GM21381 (cell line): Measurements from ENCODE around the gene NOTUM.
"Not testable (repeated sequence)": the region's sequence is repeated elsewhere in the genome, so short reads cannot be mapped to it uniquely, and the experiment has no call there.

Source experiments
- ATAC-seq: cut with Tn5 transposase; IDR thresholded peaks from one replicate; pipeline ENCODE4 v1.9.1; 2021; ENCODE audit warnings: mild to moderate bottlenecking, moderate library complexity; ENCODE audit not compliant: unreplicated experiment

The NOTUM gene

GRCh38 chr17:81958633-81959342, 2.2 kb downstream of the NOTUM start:
- ATAC-seq, result no peak

- no peak for ATAC-seq
Observed at GRCh38 chr17:81957691-81958432, 3.1 kb downstream of the NOTUM start.

- no peak for ATAC-seq
Observed at GRCh38 chr17:81956607-81957589, 4.1 kb downstream of the NOTUM start.

DNA sequence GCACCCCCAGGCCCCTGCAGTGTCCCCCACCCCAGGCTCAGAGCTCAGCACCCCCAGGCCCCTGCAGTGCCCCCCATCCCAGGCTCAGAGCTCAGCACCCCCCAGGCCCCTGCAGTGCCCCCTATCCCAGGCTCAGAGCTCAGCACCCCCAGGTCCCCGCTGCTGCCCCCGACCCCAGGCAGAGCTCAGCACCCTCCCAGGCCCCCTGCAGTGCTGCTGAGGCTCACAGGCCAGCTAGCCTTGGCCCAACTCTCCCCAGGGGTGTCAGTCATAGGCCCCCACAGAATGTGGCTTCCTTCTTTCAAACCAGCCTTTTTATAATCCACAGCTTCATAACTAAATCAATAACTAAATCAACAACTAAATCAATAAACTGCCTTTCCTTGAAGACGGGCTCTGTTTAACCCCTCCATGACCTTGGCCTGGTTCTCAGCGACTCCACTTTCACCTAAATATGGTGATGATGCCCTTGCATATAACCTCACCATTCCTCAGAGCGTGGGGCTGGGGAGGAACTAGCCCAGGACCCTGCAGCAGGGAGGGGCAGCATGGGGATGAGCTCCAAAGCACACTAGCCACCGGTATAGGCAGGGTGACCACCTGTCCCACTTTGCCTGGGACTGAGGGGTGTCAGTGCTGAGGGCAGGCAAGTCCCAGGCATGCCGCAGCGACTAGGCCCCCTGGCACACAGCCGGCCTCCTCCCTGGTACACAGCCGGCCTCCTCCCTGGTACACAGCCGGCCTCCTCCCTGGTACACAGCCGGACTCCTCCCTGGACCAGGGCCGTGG, 5.0 kb downstream of the NOTUM start:
- ATAC-seq, result no peak

GRCh38 chr17:81955058-81955681, 5.8 kb downstream of the NOTUM start:
- no peak for ATAC-seq

GRCh38 chr17:81954131-81955057, 6.6 kb downstream of the NOTUM start:
- ATAC-seq, result no peak

GRCh38 chr17:81953443-81953842, 7.5 kb downstream of the NOTUM start:
- not testable (repeated sequence) for ATAC-seq

DNA sequence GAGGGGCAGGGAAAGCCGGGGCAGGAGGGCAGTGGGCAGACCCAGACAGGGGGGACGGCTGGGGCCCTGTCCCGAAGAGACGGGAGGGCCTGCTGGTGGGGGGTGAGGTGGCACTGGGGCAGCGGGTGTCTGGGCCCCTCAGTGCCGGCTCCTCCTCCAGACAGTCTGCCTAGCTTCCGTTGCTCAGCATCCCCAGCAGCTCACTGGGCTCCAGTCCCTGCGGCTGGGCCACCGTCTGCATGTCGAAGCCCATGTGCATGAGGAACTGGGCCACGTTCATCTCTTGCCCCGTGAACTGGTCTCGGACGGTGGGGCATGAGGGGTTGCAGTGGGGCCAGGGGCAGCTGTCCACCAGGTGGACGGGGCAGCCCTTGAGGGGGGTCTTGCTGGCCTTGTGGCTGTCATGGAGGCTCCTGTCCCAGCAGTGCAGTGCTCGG, 8.2 kb downstream of the NOTUM start:
- no peak for ATAC-seq

- ATAC-seq, result no peak
Observed at GRCh38 chr17:81951785-81952684, 9.0 kb downstream of the NOTUM start.

DNA sequence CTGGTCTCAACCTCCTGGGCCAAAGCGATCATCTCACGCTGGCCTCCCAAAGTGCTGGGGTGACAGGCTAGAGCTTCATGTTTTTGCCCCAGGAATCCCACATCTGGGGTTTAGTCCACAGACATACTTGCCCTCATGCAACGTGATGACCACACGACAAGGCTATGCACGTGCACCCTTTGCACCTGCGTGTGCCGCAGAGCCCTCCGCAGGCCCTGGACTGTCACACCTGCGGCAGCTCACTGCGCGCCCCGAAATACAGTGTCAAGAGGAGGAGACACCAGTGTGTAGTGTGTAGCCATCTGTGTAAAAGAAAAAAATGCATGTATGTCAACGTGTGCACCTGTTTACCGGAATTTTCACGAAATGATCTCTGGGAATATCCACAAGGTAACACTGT, 10.5 kb downstream of the NOTUM start:
- ATAC-seq, result no peak

GRCh38 chr17:81948635-81949378, 12.2 kb downstream of the NOTUM start:
- ATAC-seq, result no peak

DNA sequence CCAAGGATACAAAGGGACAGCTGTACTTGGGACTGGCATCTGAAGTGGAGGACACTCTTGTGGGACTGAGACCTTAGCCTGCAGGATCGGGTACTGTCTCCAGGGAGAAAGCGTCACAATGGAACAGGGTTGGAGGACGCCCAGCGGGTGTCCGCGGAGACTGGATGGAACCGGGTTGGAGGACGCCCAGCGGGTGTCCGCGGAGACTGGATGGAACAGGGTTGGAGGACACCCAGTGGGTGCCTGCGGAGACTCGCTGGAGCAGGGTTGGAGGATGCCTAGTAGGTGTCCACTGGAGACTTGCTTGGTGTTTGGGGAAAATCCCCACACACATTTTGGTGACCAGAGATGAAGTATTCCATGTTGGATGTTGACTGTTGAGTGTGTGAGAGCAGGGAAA, 13.8 kb downstream of the NOTUM start, which contains the start of gene MYADML2:
Gene MYADML2 (minus strand): TSS at position 45 of the 400 bp plus-strand sequence. CDS start 5,492 bp downstream, outside the sequence.
- ATAC-seq, result no peak

- ATAC-seq, result no peak
Observed at GRCh38 chr17:81944858-81945257, 16.1 kb downstream of the NOTUM start.

GRCh38 chr17:81942167-81942553, 18.8 kb downstream of the NOTUM start:
- no peak for ATAC-seq

- no peak for ATAC-seq
Observed at GRCh38 chr17:81941484-81942166, 19.4 kb downstream of the NOTUM start.
